GM12873 (cell line): Measurements from ENCODE around the gene LAMA3.
A peak's percentile ranks its signal among the peaks of the same experiment; 100 is the strongest.

Experiments used
- CTCF ChIP-seq: IDR thresholded peaks from 2 replicates; pipeline ENCODE4 v1.5.1; 2012; ENCODE audit warnings: low read depth, mild to moderate bottlenecking, moderate library complexity, low read length, control low read depth; ENCODE audit not compliant: insufficient read depth; ENCODE audit errors: missing control alignments

LAMA3 gene

GRCh38 chr18:23822590-23823385 is 133.5 kb downstream of the LAMA3 start:
- no peak for TF ChIP-seq CTCF

GRCh38 chr18:23824240-23824639 is 135.0 kb downstream of the LAMA3 start:
- peak; percentile 18 for TF ChIP-seq CTCF

- TF ChIP-seq CTCF = no peak
Observed at GRCh38 chr18:23824669-23825068, 135.4 kb downstream of the LAMA3 start.

- TF ChIP-seq CTCF = no peak
Observed at GRCh38 chr18:23825496-23825895, 136.2 kb downstream of the LAMA3 start.

GRCh38 chr18:23825978-23826405 is 136.7 kb downstream of the LAMA3 start:
- no peak for TF ChIP-seq CTCF

GRCh38 chr18:23826850-23827620 is 137.8 kb downstream of the LAMA3 start:
- TF ChIP-seq CTCF = no peak

- no peak for TF ChIP-seq CTCF
Observed at GRCh38 chr18:23827681-23828080, 138.4 kb downstream of the LAMA3 start.
